ENCODE results near the gene SEZ6.

DNA sequence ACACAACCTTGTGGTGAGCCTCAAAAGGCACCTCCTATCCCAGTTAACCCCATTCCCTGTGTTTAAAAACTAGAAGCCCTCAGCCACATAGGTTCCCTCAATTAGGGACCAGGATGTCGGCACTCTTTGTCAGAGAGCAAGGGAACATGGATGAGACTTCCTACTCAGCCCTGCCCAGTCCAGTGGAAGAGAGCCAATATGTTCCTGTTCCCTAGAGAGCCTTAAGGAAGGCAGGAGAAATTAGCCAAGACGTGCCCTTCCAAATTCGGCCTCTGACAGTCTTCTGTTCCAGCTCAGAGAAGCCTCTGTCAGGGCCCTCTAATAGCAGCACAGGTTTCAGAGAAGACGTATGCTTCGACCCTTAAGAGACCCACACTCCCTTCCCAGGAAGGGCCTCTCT lies 88.4 kb downstream of the SEZ6 start:
- TF ChIP-seq TCF4 (CRISPR knock-in tag; IDR thresholded peaks at IDR 0.05; ENCODE audit: borderline replicate concordance) (no peak), OSR1 (CRISPR knock-in tag; IDR thresholded peaks at IDR 0.05) (no peak), ZC3H10 (CRISPR knock-in tag; IDR thresholded peaks at IDR 0.05) (no peak), RARB (CRISPR knock-in tag; IDR thresholded peaks at IDR 0.05) (no peak), ZFP30 (CRISPR knock-in tag; IDR thresholded peaks at IDR 0.05) (no peak), ZFP3 (CRISPR knock-in tag; IDR thresholded peaks at IDR 0.05) (no peak), ARNTL (CRISPR knock-in tag; IDR thresholded peaks at IDR 0.05; ENCODE audit: borderline replicate concordance, low read depth) (no peak), ESRRG (CRISPR knock-in tag; IDR thresholded peaks at IDR 0.05) (no peak), ZNF70 (CRISPR knock-in tag; IDR thresholded peaks at IDR 0.05) (no peak)
- TF ChIP-seq, protein P1, sequence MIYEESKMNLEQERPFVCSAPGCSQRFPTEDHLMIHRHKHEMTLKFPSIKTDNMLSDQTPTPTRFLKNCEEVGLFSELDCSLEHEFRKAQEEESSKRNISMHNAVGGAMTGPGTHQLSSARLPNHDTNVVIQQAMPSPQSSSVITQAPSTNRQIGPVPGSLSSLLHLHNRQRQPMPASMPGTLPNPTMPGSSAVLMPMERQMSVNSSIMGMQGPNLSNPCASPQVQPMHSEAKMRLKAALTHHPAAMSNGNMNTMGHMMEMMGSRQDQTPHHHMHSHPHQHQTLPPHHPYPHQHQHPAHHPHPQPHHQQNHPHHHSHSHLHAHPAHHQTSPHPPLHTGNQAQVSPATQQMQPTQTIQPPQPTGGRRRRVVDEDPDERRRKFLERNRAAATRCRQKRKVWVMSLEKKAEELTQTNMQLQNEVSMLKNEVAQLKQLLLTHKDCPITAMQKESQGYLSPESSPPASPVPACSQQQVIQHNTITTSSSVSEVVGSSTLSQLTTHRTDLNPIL (CRISPR knock-in tag; IDR thresholded peaks at IDR 0.05; ENCODE audit: low read depth), result no peak
- TF ChIP-seq, protein P2, sequence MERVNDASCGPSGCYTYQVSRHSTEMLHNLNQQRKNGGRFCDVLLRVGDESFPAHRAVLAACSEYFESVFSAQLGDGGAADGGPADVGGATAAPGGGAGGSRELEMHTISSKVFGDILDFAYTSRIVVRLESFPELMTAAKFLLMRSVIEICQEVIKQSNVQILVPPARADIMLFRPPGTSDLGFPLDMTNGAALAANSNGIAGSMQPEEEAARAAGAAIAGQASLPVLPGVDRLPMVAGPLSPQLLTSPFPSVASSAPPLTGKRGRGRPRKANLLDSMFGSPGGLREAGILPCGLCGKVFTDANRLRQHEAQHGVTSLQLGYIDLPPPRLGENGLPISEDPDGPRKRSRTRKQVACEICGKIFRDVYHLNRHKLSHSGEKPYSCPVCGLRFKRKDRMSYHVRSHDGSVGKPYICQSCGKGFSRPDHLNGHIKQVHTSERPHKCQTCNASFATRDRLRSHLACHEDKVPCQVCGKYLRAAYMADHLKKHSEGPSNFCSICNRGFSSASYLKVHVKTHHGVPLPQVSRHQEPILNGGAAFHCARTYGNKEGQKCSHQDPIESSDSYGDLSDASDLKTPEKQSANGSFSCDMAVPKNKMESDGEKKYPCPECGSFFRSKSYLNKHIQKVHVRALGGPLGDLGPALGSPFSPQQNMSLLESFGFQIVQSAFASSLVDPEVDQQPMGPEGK (CRISPR knock-in tag; IDR thresholded peaks at IDR 0.05; ENCODE audit: borderline replicate concordance), result no peak
- TF ChIP-seq, protein P3, sequence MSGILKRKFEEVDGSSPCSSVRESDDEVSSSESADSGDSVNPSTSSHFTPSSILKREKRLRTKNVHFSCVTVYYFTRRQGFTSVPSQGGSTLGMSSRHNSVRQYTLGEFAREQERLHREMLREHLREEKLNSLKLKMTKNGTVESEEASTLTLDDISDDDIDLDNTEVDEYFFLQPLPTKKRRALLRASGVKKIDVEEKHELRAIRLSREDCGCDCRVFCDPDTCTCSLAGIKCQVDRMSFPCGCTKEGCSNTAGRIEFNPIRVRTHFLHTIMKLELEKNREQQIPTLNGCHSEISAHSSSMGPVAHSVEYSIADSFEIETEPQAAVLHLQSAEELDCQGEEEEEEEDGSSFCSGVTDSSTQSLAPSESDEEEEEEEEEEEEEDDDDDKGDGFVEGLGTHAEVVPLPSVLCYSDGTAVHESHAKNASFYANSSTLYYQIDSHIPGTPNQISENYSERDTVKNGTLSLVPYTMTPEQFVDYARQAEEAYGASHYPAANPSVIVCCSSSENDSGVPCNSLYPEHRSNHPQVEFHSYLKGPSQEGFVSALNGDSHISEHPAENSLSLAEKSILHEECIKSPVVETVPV (CRISPR knock-in tag; IDR thresholded peaks at IDR 0.05), result no peak

Data from SK-N-SH treated with all-trans-retinoic acid at 6 μM for 48 hours (cell line).